Stomach (tissue), 4 donors: Measurements from ENCODE around the gene SPINK2.

ENCODE experiments used
- CTCF ChIP-seq, 7 experiments: fragments of 450-650 bp in 4 of 7; fragments of 200-600 bp in 3 of 7; sonication (generic) in 3 of 7; IDR thresholded peaks; one replicate each; pipeline ENCODE4 v1.5.1; 2016 to 2019; ENCODE audit warnings: antibody characterized with exemption in 7 of 7, control low read depth in 2 of 7, mild to moderate bottlenecking in 1 of 7
- EP300 ChIP-seq: sonication (generic); formaldehyde crosslinking; IDR thresholded peaks from one replicate; pipeline ENCODE4 v1.6.1; 2017; ENCODE audit warnings: antibody characterized with exemption

- TF ChIP-seq EP300 (no peak), CTCF (IDR thresholded peaks at IDR 0.05) (no peak)
Observed at GRCh38 chr4:56760183-56760582, 61.3 kb downstream of the SPINK2 start.
